Measurements from ENCODE around the gene KLF6. TPM values are rescaled to one million over a fixed set of nuclear protein-coding genes. Genes with fewer than 3 reads are reported as not detected.

KLF6 gene
- total and polyA plus RNA-seq, 9 of the 15 experiments (the other 6 are each of a cell fraction or from before 2014, with no cell fraction given): 3.2 to 23.9 (median 8.0) TPM

- TF ChIP-seq, protein P1, sequence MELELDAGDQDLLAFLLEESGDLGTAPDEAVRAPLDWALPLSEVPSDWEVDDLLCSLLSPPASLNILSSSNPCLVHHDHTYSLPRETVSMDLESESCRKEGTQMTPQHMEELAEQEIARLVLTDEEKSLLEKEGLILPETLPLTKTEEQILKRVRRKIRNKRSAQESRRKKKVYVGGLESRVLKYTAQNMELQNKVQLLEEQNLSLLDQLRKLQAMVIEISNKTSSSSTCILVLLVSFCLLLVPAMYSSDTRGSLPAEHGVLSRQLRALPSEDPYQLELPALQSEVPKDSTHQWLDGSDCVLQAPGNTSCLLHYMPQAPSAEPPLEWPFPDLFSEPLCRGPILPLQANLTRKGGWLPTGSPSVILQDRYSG (tag; conservative IDR thresholded peaks at IDR 0.05; ENCODE audit: low read depth): no peak
- no peak for TF ChIP-seq ZEB2 (IDR thresholded peaks at IDR 0.05)
- no peak for TF ChIP-seq TCF7 (IDR thresholded peaks at IDR 0.05; ENCODE audit: borderline replicate concordance)
- TF ChIP-seq XRCC4 (IDR thresholded peaks at IDR 0.05; ENCODE audit: extremely low read depth, insufficient read depth, insufficient read length): no peak
- TF ChIP-seq, protein P2, sequence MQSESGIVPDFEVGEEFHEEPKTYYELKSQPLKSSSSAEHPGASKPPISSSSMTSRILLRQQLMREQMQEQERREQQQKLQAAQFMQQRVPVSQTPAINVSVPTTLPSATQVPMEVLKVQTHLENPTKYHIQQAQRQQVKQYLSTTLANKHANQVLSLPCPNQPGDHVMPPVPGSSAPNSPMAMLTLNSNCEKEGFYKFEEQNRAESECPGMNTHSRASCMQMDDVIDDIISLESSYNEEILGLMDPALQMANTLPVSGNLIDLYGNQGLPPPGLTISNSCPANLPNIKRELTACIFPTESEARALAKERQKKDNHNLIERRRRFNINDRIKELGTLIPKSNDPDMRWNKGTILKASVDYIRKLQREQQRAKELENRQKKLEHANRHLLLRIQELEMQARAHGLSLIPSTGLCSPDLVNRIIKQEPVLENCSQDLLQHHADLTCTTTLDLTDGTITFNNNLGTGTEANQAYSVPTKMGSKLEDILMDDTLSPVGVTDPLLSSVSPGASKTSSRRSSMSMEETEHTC (IDR thresholded peaks at IDR 0.05): no peak
- peak; percentile 32; the same call in 1 of the 2 replicates for TF ChIP-seq ESRRA (IDR thresholded peaks at IDR 0.05; ENCODE audit: borderline replicate concordance, low read depth)
- TF ChIP-seq, protein P3, sequence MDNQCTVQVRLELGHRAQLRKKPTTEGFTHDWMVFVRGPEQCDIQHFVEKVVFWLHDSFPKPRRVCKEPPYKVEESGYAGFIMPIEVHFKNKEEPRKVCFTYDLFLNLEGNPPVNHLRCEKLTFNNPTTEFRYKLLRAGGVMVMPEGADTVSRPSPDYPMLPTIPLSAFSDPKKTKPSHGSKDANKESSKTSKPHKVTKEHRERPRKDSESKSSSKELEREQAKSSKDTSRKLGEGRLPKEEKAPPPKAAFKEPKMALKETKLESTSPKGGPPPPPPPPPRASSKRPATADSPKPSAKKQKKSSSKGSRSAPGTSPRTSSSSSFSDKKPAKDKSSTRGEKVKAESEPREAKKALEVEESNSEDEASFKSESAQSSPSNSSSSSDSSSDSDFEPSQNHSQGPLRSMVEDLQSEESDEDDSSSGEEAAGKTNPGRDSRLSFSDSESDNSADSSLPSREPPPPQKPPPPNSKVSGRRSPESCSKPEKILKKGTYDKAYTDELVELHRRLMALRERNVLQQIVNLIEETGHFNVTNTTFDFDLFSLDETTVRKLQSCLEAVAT (IDR thresholded peaks at IDR 0.05): 0 out of 4 replicates have a peak, but pooled peaks of 1 of the 2 experiments have one; percentile 66
- 0 out of 4 replicates have a peak, but pooled peaks of 1 of the 2 experiments have one; percentile 30 for TF ChIP-seq MAZ (CRISPR knock-in tag; conservative IDR thresholded peaks at IDR 0.05 in 1 of 2, IDR thresholded peaks at IDR 0.05 in 1 of 2)
- no peak for TF ChIP-seq POLR2A (conservative IDR thresholded peaks at IDR 0.05)
- no peak for TF ChIP-seq CHD4 (IDR thresholded peaks at IDR 0.05; ENCODE audit: insufficient read depth, insufficient replicate concordance, low read depth, low read length, poor library complexity, severe bottlenecking)
- no peak for TF ChIP-seq ZNF3 (CRISPR knock-in tag; IDR thresholded peaks at IDR 0.05)
- 0 out of 2 replicates have a peak, but pooled peaks have one; percentile 16 for TF ChIP-seq PHF8 (IDR thresholded peaks at IDR 0.05; ENCODE audit: borderline replicate concordance, low read length)
- no peak for TF ChIP-seq ZNF134 (CRISPR knock-in tag; conservative IDR thresholded peaks at IDR 0.05)
- no peak for TF ChIP-seq STAT5A (IDR thresholded peaks at IDR 0.05; ENCODE audit: borderline replicate concordance, low read length)
- TF ChIP-seq, protein P4, sequence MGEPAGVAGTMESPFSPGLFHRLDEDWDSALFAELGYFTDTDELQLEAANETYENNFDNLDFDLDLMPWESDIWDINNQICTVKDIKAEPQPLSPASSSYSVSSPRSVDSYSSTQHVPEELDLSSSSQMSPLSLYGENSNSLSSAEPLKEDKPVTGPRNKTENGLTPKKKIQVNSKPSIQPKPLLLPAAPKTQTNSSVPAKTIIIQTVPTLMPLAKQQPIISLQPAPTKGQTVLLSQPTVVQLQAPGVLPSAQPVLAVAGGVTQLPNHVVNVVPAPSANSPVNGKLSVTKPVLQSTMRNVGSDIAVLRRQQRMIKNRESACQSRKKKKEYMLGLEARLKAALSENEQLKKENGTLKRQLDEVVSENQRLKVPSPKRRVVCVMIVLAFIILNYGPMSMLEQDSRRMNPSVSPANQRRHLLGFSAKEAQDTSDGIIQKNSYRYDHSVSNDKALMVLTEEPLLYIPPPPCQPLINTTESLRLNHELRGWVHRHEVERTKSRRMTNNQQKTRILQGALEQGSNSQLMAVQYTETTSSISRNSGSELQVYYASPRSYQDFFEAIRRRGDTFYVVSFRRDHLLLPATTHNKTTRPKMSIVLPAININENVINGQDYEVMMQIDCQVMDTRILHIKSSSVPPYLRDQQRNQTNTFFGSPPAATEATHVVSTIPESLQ (CRISPR knock-in tag; IDR thresholded peaks at IDR 0.05): no peak
- no peak for TF ChIP-seq PHB (CRISPR knock-in tag; IDR thresholded peaks at IDR 0.05)
- TF ChIP-seq ZNF436 (CRISPR knock-in tag; IDR thresholded peaks at IDR 0.05): no peak
- TF ChIP-seq SMAD4 (CRISPR knock-in tag; conservative IDR thresholded peaks at IDR 0.05): peak; percentile 67; the same call in 1 of the 2 replicates
- TF ChIP-seq CEBPB (tag; IDR thresholded peaks at IDR 0.05): no peak
- no peak for TF ChIP-seq HEY1 (CRISPR knock-in tag; IDR thresholded peaks at IDR 0.05; ENCODE audit: borderline replicate concordance)
- no peak for TF ChIP-seq PCBP2 (IDR thresholded peaks at IDR 0.05; ENCODE audit: low read depth, low read length, poor library complexity, severe bottlenecking)
- TF ChIP-seq BRD9 (IDR thresholded peaks at IDR 0.05; ENCODE audit: low read depth, partially characterized antibody): no peak
- no peak for TF ChIP-seq MCM2 (IDR thresholded peaks at IDR 0.05; ENCODE audit: low read depth)
These were observed 43.6 kb upstream of the KLF6 start (continued) for GRCh38 chr10:3828404-3829155.

Data from K562 (cell line).